Karpas-422 (cell line): ENCODE measurements around the gene KANSL1. TPM values are rescaled to one million over a fixed set of nuclear protein-coding genes. Genes with fewer than 3 reads are reported as not detected.
"Not testable (repeated sequence)": the region's sequence is repeated elsewhere in the genome, so short reads cannot be mapped to it uniquely, and the experiment has no call there.

Source experiments
- DNase-seq: peaks from one replicate; pipeline ENCODE4 v3.0.0-alpha.2; 2015
- H2AFZ ChIP-seq: fragments of 200-600 bp; sonication (generic); 2 replicates; pipeline ENCODE4 v1.6.1; 2014; ENCODE audit warnings: antibody characterized with exemption, low read length, mixed read lengths
- H3K27ac ChIP-seq: fragments of 200-600 bp; sonication (generic); 2 replicates; pipeline ENCODE4 v1.5.1; 2014; ENCODE audit warnings: mild to moderate bottlenecking, low read length, moderate library complexity
- H3K27me3 ChIP-seq: fragments of 200-600 bp; sonication (generic); 2 replicates; pipeline ENCODE4 v1.6.1; 2014; ENCODE audit warnings: low read length, mixed read lengths
- H3K36me3 ChIP-seq: fragments of 200-600 bp; sonication (generic); 2 replicates; pipeline ENCODE4 v1.6.1; 2014; ENCODE audit warnings: low read length, mixed read lengths; ENCODE audit not compliant: insufficient read depth
- H3K4me1 ChIP-seq: fragments of 200-600 bp; sonication (generic); 2 replicates; pipeline ENCODE4 v1.6.1; 2014; ENCODE audit warnings: mild to moderate bottlenecking, low read length, mixed read lengths
- H3K4me2 ChIP-seq: fragments of 200-600 bp; sonication (generic); 2 replicates; pipeline ENCODE4 v1.6.1; 2014; ENCODE audit warnings: low read length, low read depth, mild to moderate bottlenecking; ENCODE audit not compliant: poor library complexity, severe bottlenecking
- H3K4me3 ChIP-seq: fragments of 200-600 bp; sonication (generic); 2 replicates; pipeline ENCODE4 v1.5.1; 2014; ENCODE audit warnings: mild to moderate bottlenecking, antibody characterized with exemption, low read length, mixed read lengths
- H3K79me2 ChIP-seq: fragments of 200-600 bp; sonication (generic); 2 replicates; pipeline ENCODE4 v1.6.1; 2014; ENCODE audit warnings: mild to moderate bottlenecking, low read length, mixed read lengths
- H3K9ac ChIP-seq: fragments of 200-600 bp; sonication (generic); 2 replicates; pipeline ENCODE4 v1.6.0; 2014; ENCODE audit warnings: low read length
- H3K9me2 ChIP-seq: fragments of 200-600 bp; sonication (generic), shearing (Covaris generic); replicated peaks from 2 replicates; pipeline ENCODE4 v1.6.0; 2014; ENCODE audit warnings: mild to moderate bottlenecking, low read length, moderate library complexity; ENCODE audit not compliant: insufficient read depth
- H3K9me3 ChIP-seq: fragments of 300-700, 200-600 bp; sonication (generic); 2 replicates; pipeline ENCODE4 v1.6.1; 2014; ENCODE audit warnings: low read length, mixed read lengths
- H4K20me1 ChIP-seq: fragments of 200-600 bp; sonication (generic); 2 replicates; pipeline ENCODE4 v1.6.1; 2014; ENCODE audit warnings: mild to moderate bottlenecking, antibody characterized with exemption, low read length, low read depth; ENCODE audit not compliant: insufficient read depth
- total RNA-seq: library from RNA; depleted of rRNA; stranded (reverse); fragments of >200 nt; shearing (Covaris generic); gene quantifications from 2 replicates; pipeline ENCODE4 v1.2.3, GENCODE V29; 2014; ENCODE audit warnings: low replicate concordance; rRNA removed

KANSL1 gene
- 127 and 153 TPM in 2 replicates for total RNA-seq

- Histone ChIP-seq H3K79me2 (peaks cover 86% of the 10 kb centered on the region), H3K4me2 (peak within 1 kb of the TSS; percentile 86), H3K9me2 (no peaks in the 10 kb centered on the region), H4K20me1 (peaks cover 36% of the 10 kb centered on the region), H3K27ac (peak within 1 kb of the TSS; percentile 89), H3K4me3 (peak within 1 kb of the TSS; percentile 85), H3K27me3 (no peaks in the 10 kb centered on the region), H2AFZ (peak within 1 kb of the TSS; percentile 68), H3K9ac (peak within 1 kb of the TSS; percentile 88), H3K36me3 (peaks cover 2% of the 10 kb centered on the region; the same call in 1 of the 2 replicates), H3K4me1 (peaks cover 55% of the 10 kb centered on the region), H3K9me3 (no peaks in the 10 kb centered on the region)
- DNase-seq, result peak; percentile 99
Measured at GRCh38 chr17:46193151-46193625, at the start of gene KANSL1. KANSL1 (minus strand) TSS chr17:46193429; CDS start chr17:46172143, 21,286 bp downstream.

- not testable (repeated sequence) for H3K27ac ChIP-seq, H4K20me1 ChIP-seq, H3K36me3 ChIP-seq, H3K4me1 ChIP-seq, H2AFZ ChIP-seq, H3K4me2 ChIP-seq, H3K4me3 ChIP-seq, H3K9me2 ChIP-seq, H3K9ac ChIP-seq, H3K9me3 ChIP-seq, H3K79me2 ChIP-seq, H3K27me3 ChIP-seq
- DNase-seq, result peak; percentile 31
Measured at GRCh38 chr17:46231359-46231758, 38.1 kb upstream of the KANSL1 start.

- H3K27me3 ChIP-seq, H3K4me1 ChIP-seq, H2AFZ ChIP-seq, H4K20me1 ChIP-seq, H3K9me2 ChIP-seq, H3K27ac ChIP-seq, H3K36me3 ChIP-seq, H3K9me3 ChIP-seq: not testable (repeated sequence)
- H3K4me2 ChIP-seq, result peak overlapping the region; percentile 72
- peaks cover 17% of the 10 kb centered on the region for H3K79me2 ChIP-seq
- peak overlapping the region; percentile 70 for H3K4me3 ChIP-seq
- peak; percentile 99 for DNase-seq
- peak overlapping the region; percentile 73 for H3K9ac ChIP-seq
Measured at GRCh38 chr17:46225274-46225794, 32.1 kb upstream of the KANSL1 start.

- Histone ChIP-seq H3K79me2 (peaks cover 21% of the 10 kb centered on the region), H3K4me3 (peak overlapping the region; percentile 70), H3K9ac (peak overlapping the region; percentile 73), H3K4me2 (peak overlapping the region; percentile 72)
- H3K36me3 ChIP-seq, DNase-seq, H3K4me1 ChIP-seq, H3K27me3 ChIP-seq, H3K27ac ChIP-seq, H3K9me3 ChIP-seq, H4K20me1 ChIP-seq, H3K9me2 ChIP-seq, H2AFZ ChIP-seq: not testable (repeated sequence)
Measured at GRCh38 chr17:46224864-46225263, 31.6 kb upstream of the KANSL1 start.

- H3K4me1 ChIP-seq, H3K27ac ChIP-seq, DNase-seq, H4K20me1 ChIP-seq, H3K4me2 ChIP-seq, H3K27me3 ChIP-seq, H2AFZ ChIP-seq, H3K4me3 ChIP-seq, H3K9me2 ChIP-seq, H3K9me3 ChIP-seq, H3K9ac ChIP-seq: not testable (repeated sequence)
- Histone ChIP-seq H3K36me3 (peaks cover 13% of the 10 kb centered on the region), H3K79me2 (peaks cover 33% of the 10 kb centered on the region)
Measured at GRCh38 chr17:46223041-46223440, 29.8 kb upstream of the KANSL1 start.

- Histone ChIP-seq H3K36me3 (peaks cover 33% of the 10 kb centered on the region), H3K9ac (no peak overlapping the region), H3K9me3 (no peaks in the 10 kb centered on the region), H3K9me2 (no peaks in the 10 kb centered on the region), H3K4me2 (no peak overlapping the region), H3K79me2 (peaks cover 82% of the 10 kb centered on the region), H3K4me3 (no peak overlapping the region), H3K27me3 (no peaks in the 10 kb centered on the region), H3K27ac (no peak overlapping the region), H3K4me1 (0 out of 2 replicates have a peak, but pooled peaks cover 2% of the 10 kb centered on the region), H2AFZ (no peak overlapping the region), H4K20me1 (no peaks in the 10 kb centered on the region)
- no peak for DNase-seq
Measured at GRCh38 chr17:46216682-46217081, 23.5 kb upstream of the KANSL1 start.

- Histone ChIP-seq H3K4me1 (peaks cover 10% of the 10 kb centered on the region), H3K79me2 (peaks cover 92% of the 10 kb centered on the region), H3K9me3 (no peaks in the 10 kb centered on the region), H4K20me1 (no peaks in the 10 kb centered on the region), H3K4me2 (no peak overlapping the region), H3K27me3 (no peaks in the 10 kb centered on the region), H3K4me3 (no peak overlapping the region), H2AFZ (no peak overlapping the region), H3K9me2 (no peaks in the 10 kb centered on the region), H3K9ac (no peak overlapping the region), H3K36me3 (peaks cover 31% of the 10 kb centered on the region), H3K27ac (no peak overlapping the region)
- DNase-seq, result peak; percentile 90
Measured at GRCh38 chr17:46212634-46213435, 19.6 kb upstream of the KANSL1 start.

- Histone ChIP-seq H3K4me1 (peaks cover 10% of the 10 kb centered on the region), H3K4me3 (no peak overlapping the region), H3K9me3 (peaks cover 5% of the 10 kb centered on the region; the same call in 1 of the 2 replicates), H3K9ac (no peak overlapping the region), H2AFZ (no peak overlapping the region), H3K27ac (no peak overlapping the region), H3K4me2 (no peak overlapping the region), H3K36me3 (peaks cover 30% of the 10 kb centered on the region), H4K20me1 (no peaks in the 10 kb centered on the region), H3K79me2 (peaks cover 94% of the 10 kb centered on the region), H3K27me3 (no peaks in the 10 kb centered on the region), H3K9me2 (no peaks in the 10 kb centered on the region)
- DNase-seq, result no peak
Measured at GRCh38 chr17:46208997-46209396, 15.8 kb upstream of the KANSL1 start.
